Left hindlimb (tissue), 1 donor: ENCODE measurements around the gene CCDC138.

Source experiments
- DNase-seq: peaks from one replicate; pipeline ENCODE4 v3.0.0-alpha.2; 2018

CCDC138 gene

DNA sequence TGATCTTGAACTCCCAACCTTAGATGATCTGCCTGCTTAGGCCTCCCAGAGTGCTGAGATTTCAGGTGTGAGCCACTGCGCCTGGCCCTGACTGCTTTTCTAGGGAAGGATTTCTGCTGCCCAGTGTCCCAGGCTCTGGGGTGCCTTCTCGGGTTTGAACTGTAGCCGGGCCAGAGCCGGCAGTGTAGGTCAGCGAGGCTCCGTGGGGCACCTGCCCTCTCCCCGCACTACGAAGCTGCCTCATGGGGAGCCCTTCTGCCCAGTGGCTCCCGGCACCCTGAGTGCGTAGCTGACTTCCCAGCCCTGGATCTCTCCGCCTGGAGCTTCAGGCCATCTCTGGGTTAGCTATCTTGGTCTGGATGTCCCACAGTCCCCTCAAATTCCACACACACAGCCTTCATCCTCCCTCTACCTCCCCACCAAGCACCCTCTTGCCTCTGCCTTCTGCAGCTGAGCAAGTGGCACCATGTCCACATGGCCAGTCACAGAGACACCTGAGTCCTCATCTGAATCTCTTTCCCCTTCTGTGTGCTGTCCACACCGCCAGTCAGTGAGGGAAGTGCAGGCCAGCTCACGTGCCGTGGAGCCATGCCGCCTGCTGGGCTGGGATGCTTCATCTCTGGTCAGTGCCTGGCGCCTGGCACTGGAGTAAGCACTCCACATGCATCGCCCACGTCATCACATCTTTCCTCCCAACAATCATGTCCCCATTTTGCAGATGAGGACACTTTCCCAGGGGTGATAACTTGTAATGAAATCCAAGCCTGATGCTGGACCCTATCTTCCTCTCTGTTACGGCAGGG is 133.2 kb downstream of the CCDC138 start:
- no peak for DNase-seq

GRCh38 chr2:108920686-108921085 is 134.1 kb downstream of the CCDC138 start:
- DNase-seq: no peak

GRCh38 chr2:108921096-108922030 is 134.8 kb downstream of the CCDC138 start:
- no peak for DNase-seq

GRCh38 chr2:108922141-108922915 is 135.8 kb downstream of the CCDC138 start:
- DNase-seq: no peak

DNA sequence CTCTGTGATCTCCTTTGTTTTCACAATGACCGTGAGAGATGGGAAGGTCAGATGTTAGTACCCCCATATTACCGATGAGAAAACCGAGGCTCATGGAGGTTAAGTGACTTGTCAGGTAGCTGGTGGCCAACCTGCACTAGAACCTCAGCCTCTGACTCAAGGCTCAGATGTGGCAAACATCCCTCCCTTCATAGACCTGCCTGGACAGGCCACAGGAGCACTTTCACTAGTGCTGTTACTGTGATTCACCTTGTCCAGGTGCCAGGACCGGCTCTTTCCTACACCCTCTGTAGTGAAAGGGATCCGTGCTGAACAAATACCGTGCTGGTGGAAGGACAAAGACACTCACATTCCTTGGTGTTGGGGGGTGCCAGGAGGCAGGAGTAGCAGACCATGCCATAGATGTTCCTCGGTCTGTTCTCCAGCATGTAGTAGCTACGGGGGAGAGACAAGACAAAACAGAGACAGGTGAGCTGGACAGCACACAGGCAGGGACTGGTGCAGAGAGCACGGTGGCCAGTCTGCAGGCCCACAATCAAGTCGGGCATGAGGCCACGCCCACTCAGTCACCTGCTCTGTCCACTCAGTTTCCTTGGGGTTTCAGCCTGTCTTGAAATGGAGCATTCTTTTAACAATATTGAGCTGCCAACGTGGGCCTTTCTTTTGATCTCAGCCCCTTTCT is 136.6 kb downstream of the CCDC138 start:
- no peak for DNase-seq

DNA sequence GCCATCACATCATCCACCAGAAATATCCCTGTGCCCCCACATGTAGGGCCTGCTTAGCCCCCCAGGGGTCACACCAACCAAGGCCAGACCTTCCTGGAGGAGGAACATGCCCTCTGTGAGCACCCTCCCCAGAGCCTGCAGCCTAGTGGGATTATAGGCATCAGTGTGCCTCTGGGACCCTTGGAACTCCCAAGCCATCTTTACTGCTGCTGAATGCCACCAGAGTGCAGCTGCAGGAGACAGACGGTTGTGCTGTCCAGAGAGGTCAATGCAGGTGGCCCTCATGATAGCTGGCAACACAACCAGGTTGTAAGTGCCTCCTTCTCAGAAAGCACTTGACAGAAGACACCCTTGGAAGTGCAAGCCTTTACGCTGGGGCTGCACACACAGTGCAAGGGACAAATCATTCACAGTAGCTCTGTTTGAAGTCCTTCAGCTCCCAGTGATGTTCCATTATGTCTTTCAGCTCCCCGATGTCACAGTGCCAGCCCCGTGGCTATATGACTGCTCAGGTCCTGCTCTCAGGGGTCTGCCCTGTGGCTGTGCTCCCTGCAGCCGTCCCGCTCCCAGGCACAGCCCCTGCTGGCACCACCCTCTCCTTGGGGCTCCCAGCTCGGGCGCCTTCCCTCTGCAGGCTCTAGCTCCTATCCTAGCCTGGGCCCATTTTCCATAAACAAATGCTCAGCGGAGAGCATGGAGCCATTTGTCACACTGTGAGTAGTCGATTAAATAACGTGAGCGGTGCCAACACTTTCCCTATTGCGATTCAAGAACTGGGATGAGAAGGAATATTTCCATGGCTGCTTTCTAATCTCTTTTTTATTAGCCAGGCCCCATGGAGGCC is 137.4 kb downstream of the CCDC138 start:
- no peak for DNase-seq

- no peak for DNase-seq
These were observed 138.1 kb downstream of the CCDC138 start for GRCh38 chr2:108924580-108925251.

- no peak for DNase-seq
These were observed 138.7 kb downstream of the CCDC138 start for GRCh38 chr2:108925286-108925685.

DNA sequence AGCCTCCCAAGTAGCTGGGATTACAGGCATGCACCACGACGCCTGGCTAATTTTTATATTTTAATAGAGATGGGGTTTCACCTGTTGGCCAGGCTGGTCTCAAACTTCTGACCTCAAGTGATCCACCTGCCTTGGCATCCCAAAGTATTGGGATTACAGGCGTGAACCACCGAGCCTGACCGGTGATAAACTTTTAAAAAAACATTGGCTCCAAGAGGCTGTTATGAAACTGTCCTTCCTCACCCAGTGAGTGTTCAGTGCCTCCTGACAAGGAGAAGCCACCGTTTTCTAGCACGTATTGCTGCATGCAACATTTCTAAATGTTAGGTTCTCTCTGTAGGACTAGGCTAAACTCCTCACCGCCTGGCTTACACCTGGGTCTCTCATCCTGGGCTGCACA is 139.2 kb downstream of the CCDC138 start:
- no peak for DNase-seq
